ENCODE data around the gene VAC14.

Gene VAC14

GRCh38 chr16:70708366-70709246 is 92.4 kb downstream of the VAC14 start:
- no peak for DNase-seq (ENCODE audit: low read depth in 2 of 2)

- DNase-seq (ENCODE audit: low read depth in 2 of 2) = no peak
These were observed 94.0 kb downstream of the VAC14 start for GRCh38 chr16:70706948-70707465.

DNA sequence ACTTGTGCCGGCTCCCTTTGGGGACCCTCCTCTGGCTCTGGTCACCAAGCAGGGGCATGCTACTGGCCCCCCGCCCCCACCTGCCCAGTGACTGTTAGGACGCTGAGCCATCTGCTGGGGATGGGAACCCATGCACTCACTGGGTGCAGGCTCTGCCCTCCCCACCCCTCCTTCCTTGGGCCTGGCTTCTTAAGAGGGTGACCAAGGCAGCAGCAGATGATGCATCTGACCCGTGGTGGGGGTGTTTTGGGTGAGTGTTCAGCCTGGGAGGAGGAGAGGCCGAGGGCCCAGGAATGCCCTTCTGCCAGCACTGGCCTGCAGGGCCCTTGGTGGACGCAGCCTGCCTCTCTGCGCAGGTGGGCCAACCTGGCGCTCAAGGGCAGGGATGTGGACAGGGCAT is 95.9 kb downstream of the VAC14 start:
- no peak for DNase-seq (ENCODE audit: low read depth in 2 of 2)

GRCh38 chr16:70704586-70704985 is 96.4 kb downstream of the VAC14 start:
- no peak for DNase-seq (ENCODE audit: low read depth in 2 of 2)

- no peak for DNase-seq (ENCODE audit: low read depth in 2 of 2)
These were observed 97.0 kb downstream of the VAC14 start for GRCh38 chr16:70703835-70704381.

- DNase-seq (ENCODE audit: low read depth in 2 of 2) = no peak
These were observed 97.7 kb downstream of the VAC14 start for GRCh38 chr16:70703041-70703834.

- DNase-seq (ENCODE audit: low read depth in 2 of 2) = no peak
These were observed 98.3 kb downstream of the VAC14 start for GRCh38 chr16:70702624-70703023.

- no peak for DNase-seq (ENCODE audit: low read depth in 2 of 2)
These were observed 99.0 kb downstream of the VAC14 start for GRCh38 chr16:70701998-70702397.

DNA sequence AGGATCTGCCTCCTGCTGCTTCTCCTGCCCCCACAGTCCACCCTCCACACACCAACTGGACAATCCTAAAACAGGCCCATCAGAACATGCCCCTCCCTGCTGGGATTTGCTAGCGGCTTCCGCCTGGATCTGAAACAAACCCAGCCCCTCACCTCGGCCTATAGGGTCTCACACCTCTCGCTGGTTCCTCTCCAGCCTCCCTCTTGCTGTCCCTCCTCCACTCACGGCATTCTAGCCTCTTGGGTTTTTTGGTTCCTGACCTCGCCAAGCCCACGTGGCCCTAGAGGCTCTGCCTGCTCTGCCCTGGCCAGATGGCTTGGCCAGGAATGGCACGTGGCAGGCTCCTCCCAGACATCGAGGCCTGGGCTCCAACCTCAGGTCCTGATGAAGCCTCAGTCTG is 99.4 kb downstream of the VAC14 start:
- DNase-seq (ENCODE audit: low read depth in 2 of 2) = no peak

DNA sequence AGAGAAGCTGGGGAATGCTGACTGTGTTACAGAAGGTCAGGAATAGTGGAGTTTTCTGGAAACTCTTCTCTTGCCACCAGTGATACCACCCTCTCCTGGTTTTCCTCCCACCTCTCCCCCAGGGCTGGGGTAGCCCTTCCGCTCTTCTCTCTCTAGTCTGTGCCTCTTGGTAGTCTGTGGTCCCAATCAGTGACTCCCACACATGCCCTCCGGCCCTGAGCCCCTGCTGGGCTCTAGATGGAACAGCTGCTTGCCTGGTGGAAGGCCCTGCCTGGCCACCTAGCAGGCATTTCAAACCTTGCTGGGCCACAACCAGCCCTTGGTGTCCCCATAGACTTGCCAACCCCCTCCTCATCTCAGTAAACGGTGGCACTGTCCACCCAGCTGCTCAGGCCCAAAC is 99.9 kb downstream of the VAC14 start:
- DNase-seq (ENCODE audit: low read depth in 2 of 2) = no peak

DNA sequence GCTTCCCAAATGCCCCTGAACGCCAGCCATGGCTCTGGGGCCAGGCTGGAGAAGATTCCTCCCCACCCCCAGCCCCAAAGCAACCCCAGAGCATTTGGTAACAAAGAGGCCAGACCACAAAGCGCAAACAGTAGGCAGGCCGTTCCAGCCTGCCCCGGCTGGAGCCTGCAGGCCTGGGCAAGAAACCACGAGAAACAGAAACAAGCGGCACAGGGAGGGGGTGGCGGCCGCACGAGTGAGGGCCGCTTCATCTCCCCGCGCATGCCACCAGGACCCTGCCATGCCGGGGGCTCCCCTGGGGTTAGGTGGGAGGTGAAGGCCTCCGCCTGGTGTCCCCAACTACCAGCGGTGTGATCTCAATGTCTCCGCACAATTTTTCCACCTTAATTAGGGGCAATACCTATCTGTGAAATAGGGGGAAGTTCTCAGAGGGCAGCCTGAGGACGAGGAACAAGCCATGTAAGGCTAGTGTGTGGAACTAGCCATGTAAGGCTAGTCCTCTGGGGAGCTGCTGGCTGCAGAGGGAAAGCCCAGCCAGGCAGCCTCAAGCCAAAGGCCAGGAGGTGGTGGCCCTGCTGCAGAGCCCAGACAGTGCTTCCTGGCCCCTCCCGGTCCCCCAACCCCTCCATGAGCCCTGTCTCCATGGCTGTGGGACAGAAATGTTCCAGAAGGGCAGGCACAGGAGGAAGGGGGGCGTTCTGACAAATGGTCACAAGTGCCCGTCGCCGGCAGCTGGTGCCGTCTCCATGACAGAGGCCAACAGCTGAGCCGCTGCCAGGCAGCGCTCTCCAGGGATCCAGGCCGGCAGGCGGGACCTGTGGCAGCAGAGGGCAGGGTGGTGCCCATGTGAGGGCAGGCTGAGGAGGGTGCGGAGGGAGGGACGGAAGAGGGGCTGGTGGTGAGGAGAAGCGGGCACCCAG is 100.6 kb downstream of the VAC14 start:
- DNase-seq (ENCODE audit: low read depth in 2 of 2) = no peak

DNA sequence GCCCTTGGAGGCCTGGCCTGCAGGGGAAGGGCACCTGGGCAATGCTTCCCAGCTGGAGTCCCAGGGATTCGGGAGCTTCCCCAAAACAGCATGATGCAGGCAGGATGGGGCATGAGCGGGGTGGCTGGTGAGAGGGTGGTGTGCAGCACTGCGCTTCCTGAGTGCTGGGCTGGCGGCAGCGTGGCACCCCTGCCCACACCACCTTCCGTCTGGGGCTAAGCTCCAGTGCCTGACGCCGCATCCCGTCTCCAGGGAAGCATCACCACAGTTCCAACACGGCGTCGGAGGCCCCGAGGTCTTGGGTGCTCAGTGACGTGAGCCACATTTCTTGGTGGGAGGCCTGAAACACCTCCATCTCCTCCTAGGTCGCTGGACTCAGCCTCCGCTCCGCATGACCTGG is 101.3 kb downstream of the VAC14 start:
- no peak for DNase-seq (ENCODE audit: low read depth in 2 of 2)

- no peak for DNase-seq (ENCODE audit: low read depth in 2 of 2)
These were observed 102.1 kb downstream of the VAC14 start for GRCh38 chr16:70698901-70699300.

DNA sequence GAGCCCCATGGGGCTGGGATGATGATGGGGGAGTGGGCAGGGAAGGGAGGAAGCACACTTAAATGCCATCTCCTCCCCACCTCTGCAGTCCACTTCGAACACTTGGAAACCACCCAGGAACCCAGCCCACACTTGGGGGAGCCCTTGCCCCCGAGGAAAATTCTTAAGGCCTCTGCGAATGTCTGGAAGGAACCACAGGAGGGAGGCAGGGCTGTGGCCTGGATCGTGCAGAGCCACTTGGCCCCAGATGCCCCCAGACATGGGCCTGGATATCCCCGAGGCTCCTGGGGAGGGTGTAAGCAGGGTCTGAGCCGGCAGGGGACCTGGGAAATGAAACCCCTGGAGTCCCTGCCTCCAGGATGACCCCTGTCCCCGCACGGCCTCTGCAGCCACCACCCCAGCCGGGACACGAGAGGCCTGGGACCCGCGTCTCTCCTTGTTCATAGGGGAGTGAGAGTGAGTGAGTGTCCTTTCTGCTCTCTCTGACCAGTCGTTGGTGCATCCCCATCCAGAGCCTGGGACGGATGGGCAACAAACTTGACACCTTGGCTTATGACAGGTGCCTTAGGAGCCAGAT is 103.3 kb downstream of the VAC14 start:
- DNase-seq (ENCODE audit: low read depth in 2 of 2) = no peak

GRCh38 chr16:70696952-70697593 is 103.9 kb downstream of the VAC14 start:
- DNase-seq (ENCODE audit: low read depth in 2 of 2) = no peak

DNA sequence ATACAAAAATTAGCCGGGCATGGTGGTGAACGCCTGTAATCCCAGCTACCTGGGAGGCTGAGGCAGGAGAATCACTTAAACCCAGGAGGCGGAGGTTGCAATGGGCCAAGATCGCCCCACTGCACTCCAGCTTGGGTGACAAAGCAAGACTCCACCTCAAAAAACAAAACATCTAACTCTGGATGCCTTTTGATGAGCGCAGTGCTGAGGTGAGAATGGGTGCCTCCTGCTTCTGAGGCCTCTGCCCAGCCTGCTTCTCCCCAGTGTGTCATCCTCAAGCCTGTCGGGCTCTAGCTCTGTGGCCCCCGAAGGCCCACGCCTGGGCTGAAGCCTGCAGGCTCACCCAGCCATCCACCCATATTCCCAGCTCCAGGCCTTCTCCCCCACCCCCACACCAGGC is 104.6 kb downstream of the VAC14 start:
- no peak for DNase-seq (ENCODE audit: low read depth in 2 of 2)

DNA sequence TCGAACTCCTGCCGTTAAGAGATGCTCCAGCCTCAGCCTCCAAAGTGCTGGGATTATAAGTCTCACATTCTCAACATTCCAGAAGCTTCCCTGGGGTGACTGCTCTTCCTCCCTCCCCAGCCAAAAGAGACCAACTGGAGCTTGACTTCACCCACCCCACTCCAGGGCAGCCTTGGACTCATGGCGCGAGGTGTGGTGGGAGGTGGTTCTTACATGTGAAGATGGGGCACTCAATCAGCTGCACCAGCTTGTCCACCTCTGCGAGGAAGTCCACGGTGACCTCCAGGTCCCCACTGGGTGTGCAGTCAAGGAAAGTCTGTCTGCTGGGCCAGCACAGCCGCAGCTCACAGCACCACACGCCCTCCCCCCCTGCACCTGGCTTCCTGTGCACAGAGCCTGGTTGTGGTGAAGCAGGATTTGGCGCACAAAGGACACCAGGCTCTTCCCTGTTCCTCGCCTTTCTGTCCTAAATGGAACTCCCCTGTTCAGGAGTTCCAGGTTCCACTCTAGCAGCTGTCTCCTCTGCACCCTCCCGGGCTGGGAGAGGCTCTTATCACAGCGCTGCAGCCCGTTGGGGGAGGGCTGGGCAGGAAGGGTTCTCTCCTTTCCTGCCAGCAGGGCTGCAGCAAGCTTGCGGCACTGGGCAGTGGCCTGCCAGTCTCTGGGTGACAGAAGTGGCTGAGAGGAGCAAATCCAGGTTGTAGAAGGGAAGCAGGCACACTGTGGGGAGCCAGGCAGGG is 105.5 kb downstream of the VAC14 start:
- no peak for DNase-seq (ENCODE audit: low read depth in 2 of 2)

DNA sequence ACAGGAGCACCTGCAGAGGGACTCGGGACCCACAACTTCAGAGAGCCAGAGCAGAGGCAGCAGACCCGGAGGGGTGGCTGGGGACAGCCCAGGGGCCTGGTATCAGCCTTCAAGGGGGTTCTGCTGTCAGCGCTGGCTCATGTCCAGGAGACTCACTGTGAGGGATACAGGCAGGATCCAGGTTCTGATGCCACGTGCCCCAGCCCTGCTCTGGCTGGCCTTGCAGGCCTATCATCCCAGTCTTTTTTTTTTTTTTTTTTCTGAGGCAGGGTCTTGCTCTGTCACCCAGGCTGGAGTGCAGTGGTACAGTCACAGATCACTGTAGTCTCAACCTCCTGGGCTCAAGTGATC is 106.1 kb downstream of the VAC14 start:
- DNase-seq (ENCODE audit: low read depth in 2 of 2) = no peak

DNA sequence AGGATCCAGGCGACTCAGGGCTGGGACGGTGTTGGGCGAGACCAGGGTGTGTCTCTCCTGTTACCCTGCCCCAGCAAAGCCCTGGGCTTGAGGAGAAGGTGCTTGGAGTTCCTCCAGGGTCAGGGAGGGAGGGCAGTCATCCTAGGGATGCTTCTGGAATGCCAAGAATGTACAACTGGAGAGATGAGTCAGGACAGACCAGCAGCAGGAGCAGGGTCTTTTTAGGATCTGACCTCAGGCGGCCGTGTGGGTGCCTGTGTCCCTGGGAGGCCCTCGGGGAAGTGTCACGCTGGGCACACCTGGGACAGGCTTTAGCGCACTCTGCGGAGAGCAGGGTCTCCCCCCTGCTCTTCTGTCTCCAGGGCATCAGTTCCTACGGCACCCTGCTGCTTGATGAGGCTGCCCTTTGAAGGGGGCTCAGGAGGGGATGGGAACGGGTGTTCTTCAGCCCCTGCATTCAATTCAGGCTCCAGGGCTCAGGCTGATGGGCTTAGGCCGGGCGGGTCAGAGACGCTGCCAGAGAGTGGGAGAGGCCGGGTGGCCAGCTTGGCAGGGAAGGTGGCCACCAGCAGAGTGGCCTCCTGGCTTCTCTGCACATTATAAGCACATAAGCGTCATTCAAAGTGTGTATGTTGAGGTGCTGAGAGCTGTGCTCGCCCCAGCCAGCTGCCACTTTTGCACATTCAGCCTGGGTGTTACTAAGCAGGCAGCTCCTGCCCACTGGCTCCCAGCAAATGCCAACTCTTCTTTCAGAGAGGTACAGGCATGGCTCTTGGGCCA is 106.7 kb downstream of the VAC14 start:
- no peak for DNase-seq (ENCODE audit: low read depth in 2 of 2)

All from stimulated activated CD8-positive, alpha-beta memory T cell treated with anti-CD3 and anti-CD28 coated beads, Interleukin-2, amount 100 ng/mL, for 48 hours (primary cell).